Subcutaneous abdominal adipose tissue (tissue), 5 donors: ENCODE data around the gene PCBP3.
"Not testable (repeated sequence)": the region's sequence is repeated elsewhere in the genome, so short reads cannot be mapped to it uniquely, and the experiment has no call there.

Source experiments
- H3K27ac ChIP-seq: one replicate; pipeline ENCODE4 v1.7.0; 2013; ENCODE audit warnings: low read depth, mild to moderate bottlenecking, inconsistent platforms, low read length, moderate library complexity
- H3K27me3 ChIP-seq, 5 donors: one replicate each; pipeline ENCODE4 v1.7.0; 2013; ENCODE audit warnings: low read length in 5 of 5, inconsistent platforms in 1 of 5; ENCODE audit not compliant: control insufficient read depth in 5 of 5, insufficient read depth in 4 of 5
- H3K36me3 ChIP-seq, 5 donors: one replicate each; pipeline ENCODE4 v1.7.0; 2013; ENCODE audit warnings: low read length in 5 of 5; ENCODE audit not compliant: control insufficient read depth in 5 of 5, insufficient read depth in 5 of 5
- H3K4me1 ChIP-seq, 5 donors: one replicate each; pipeline ENCODE4 v1.7.0; 2013; ENCODE audit warnings: low read length in 5 of 5, mild to moderate bottlenecking in 3 of 5, moderate library complexity in 1 of 5; ENCODE audit not compliant: control insufficient read depth in 5 of 5, insufficient read depth in 5 of 5
- H3K4me3 ChIP-seq, 5 donors: one replicate each; pipeline ENCODE4 v1.7.0; 2013; ENCODE audit warnings: low read length in 5 of 5, low read depth in 1 of 5
- H3K9ac ChIP-seq, 5 donors: one replicate each; pipeline ENCODE4 v1.7.0; 2013; ENCODE audit warnings: low read length in 5 of 5, mild to moderate bottlenecking in 4 of 5, moderate library complexity in 3 of 5
- H3K9me3 ChIP-seq, 5 donors: one replicate each; pipeline ENCODE4 v1.7.0; 2013; ENCODE audit warnings: low read length in 5 of 5; ENCODE audit not compliant: control insufficient read depth in 5 of 5
- donor health status: healthy.
- donor health status: healthy.
- donor health status: healthy.
- donor health status: healthy.
- donor health status: healthy.

The PCBP3 gene

DNA sequence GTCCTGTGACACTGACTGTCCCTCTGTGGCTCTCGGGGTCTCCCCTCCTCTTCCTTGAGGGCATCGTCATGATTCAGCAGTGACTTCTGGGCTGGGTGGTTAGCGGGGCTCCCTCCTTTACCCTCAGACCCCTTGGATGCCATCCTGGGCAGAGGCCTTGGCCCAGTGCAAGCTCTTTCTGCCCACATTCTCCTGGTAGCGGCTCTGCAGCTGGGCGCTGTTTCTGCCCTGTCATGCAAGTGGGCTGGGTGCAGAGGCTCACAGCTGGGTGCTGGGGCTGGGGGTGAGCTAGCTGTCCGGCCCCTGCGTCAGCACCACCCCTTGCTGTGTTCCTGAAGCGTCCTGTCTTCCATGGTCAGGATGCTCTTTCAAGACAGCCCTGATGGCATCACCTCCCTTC lies 158.5 kb downstream of the PCBP3 start:
- peaks cover 0 to 3% (median 0%) of the 10 kb centered on the region in 5 donors for H3K36me3 ChIP-seq
- H3K4me3 ChIP-seq, result no peak overlapping the region
- H3K27ac ChIP-seq, result no peak overlapping the region
- H3K27me3 ChIP-seq, result no peaks in the 10 kb centered on the region
- no peak overlapping the region for H3K9ac ChIP-seq
- H3K4me1 ChIP-seq, result peaks cover 0 to 2% (median 0%) of the 10 kb centered on the region in 5 donors
- no peaks in the 10 kb centered on the region for H3K9me3 ChIP-seq

DNA sequence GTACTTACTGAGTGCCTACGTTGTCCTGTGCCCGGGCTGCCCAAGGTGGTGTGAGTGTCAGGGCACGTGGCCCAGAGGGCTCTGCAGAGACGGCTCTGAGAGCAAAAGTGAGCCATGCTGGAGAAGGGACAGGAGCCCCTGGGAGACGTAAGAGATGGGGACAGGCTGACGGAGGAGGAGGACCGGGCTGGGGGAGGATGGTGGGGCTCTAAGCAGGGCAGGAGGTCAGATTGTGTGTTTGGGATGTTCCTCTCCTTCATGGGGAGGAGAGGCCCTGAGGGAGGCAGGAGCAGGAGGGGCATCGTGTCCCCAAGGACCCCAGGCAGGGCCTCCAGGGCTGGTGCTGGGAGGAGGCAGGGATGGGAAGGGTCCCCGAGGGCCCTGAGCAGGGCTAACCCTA lies 158.9 kb downstream of the PCBP3 start:
- Histone ChIP-seq H3K4me1 (peaks cover 0 to 2% (median 0%) of the 10 kb centered on the region in 5 donors), H3K27me3 (no peaks in the 10 kb centered on the region), H3K9me3 (no peaks in the 10 kb centered on the region), H3K4me3 (no peak overlapping the region), H3K36me3 (peaks cover 0 to 3% (median 0%) of the 10 kb centered on the region in 5 donors), H3K27ac (no peak overlapping the region), H3K9ac (no peak overlapping the region)

GRCh38 chr21:45802956-45803617 lies 159.6 kb downstream of the PCBP3 start:
- Histone ChIP-seq H3K4me1 (peaks cover 0 to 2% (median 0%) of the 10 kb centered on the region in 5 donors), H3K36me3 (peaks cover 0 to 3% (median 0%) of the 10 kb centered on the region in 5 donors)

GRCh38 chr21:45803618-45804340 lies 160.3 kb downstream of the PCBP3 start:
- H3K9ac ChIP-seq, result no peak overlapping the region
- H3K27ac ChIP-seq, result no peak overlapping the region
- H3K4me3 ChIP-seq, result no peak overlapping the region
- peaks cover 0 to 2% (median 0%) of the 10 kb centered on the region in 5 donors for H3K4me1 ChIP-seq
- no peaks in the 10 kb centered on the region for H3K27me3 ChIP-seq
- H3K36me3 ChIP-seq, result peaks cover 0 to 3% (median 0%) of the 10 kb centered on the region in 5 donors
- no peaks in the 10 kb centered on the region for H3K9me3 ChIP-seq

More at GRCh38 chr21:45802956-45803617, 159.6 kb downstream of the PCBP3 start:
- Histone ChIP-seq H3K9me3 (no peaks in the 10 kb centered on the region), H3K27ac (no peak overlapping the region), H3K27me3 (no peaks in the 10 kb centered on the region), H3K4me3 (no peak overlapping the region), H3K9ac (no peak overlapping the region)

DNA sequence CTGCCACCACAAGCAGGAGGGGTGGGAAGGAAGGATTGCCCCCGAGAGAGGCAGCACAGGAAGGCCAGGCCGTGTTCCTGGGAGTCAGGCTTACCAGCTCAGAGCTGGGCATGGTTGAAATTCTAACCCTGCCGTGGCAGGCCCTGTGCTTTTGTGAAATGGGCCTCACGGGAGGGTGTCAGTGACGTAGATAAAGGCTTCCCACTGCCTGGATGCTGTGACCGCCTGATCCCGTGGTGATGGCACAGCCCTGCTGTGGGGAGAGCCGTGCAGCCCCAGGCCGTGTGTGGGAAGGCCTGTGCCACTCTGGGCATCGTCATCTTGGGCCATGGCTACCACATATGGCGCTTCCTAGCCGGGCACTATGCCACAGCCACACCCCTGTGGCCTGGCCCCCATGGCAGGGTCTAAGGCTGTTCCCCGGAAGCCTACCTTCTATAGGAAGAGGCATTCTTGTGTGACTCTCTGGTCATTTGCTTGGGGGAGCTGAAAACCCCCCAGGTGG lies 161.3 kb downstream of the PCBP3 start:
- H3K9me3 ChIP-seq, result no peaks in the 10 kb centered on the region
- no peak overlapping the region for H3K27ac ChIP-seq
- peaks cover 0 to 3% (median 0%) of the 10 kb centered on the region in 5 donors for H3K36me3 ChIP-seq
- H3K4me3 ChIP-seq, result no peak overlapping the region
- peaks cover 0 to 2% (median 0%) of the 10 kb centered on the region in 5 donors for H3K4me1 ChIP-seq
- H3K9ac ChIP-seq, result no peak overlapping the region
- no peaks in the 10 kb centered on the region for H3K27me3 ChIP-seq

GRCh38 chr21:45805321-45805720 lies 161.8 kb downstream of the PCBP3 start:
- H3K36me3 ChIP-seq, result peaks cover 0 to 3% (median 0%) of the 10 kb centered on the region in 5 donors
- H3K27me3 ChIP-seq, result no peaks in the 10 kb centered on the region
- H3K9ac ChIP-seq, result no peak overlapping the region
- peaks cover 0 to 2% (median 0%) of the 10 kb centered on the region in 5 donors for H3K4me1 ChIP-seq
- no peak overlapping the region for H3K27ac ChIP-seq
- no peaks in the 10 kb centered on the region for H3K9me3 ChIP-seq
- no peak overlapping the region for H3K4me3 ChIP-seq

DNA sequence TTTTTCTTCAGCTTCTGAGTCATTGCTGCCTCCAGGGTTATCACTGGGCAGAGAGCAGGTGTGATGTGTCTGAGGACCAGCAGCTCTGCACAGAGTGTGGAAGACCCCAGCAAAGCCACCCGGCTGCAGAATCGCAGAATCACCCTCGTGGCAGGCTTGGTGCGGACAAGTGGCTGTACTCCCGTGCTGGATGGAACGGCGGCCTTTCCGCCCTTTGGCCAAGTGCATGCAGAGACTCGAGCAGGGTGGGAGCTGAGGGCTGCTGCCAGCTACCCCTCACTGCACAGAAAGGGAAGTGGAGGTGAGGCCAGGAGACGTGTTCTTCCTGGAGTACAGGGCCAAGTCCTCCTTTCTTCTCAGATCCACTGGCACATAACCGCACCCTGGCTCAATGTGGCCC lies 162.5 kb downstream of the PCBP3 start:
- Histone ChIP-seq H3K4me1 (no peaks in the 10 kb centered on the region), H3K4me3 (no peak overlapping the region), H3K9ac (no peak overlapping the region), H3K36me3 (peaks cover 0 to 3% (median 0%) of the 10 kb centered on the region in 5 donors), H3K27me3 (no peaks in the 10 kb centered on the region), H3K9me3 (no peaks in the 10 kb centered on the region), H3K27ac (no peak overlapping the region)

DNA sequence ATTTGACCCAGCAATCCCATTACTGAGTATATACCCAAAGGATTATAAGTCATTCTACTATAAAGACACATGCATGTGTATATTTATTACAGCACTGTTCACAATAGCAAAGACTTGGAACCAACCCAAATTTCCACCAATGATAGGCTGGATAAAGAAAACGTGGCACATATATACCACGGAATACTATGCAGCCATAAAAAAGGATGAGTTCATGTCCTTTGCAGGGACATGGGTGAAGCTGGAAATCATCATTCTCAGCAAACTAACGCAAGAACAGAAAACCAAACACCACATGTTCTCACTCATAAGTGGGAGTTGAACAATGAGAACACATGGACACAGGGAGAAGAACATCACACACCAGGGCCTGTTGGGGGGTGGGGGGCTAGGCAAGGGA lies 165.1 kb downstream of the PCBP3 start:
- H3K27ac ChIP-seq, H3K27me3 ChIP-seq, H3K9ac ChIP-seq, H3K4me3 ChIP-seq, H3K9me3 ChIP-seq, H3K36me3 ChIP-seq, H3K4me1 ChIP-seq: not testable (repeated sequence)

GRCh38 chr21:45809421-45809820 lies 165.9 kb downstream of the PCBP3 start:
- H3K4me1 ChIP-seq, result no peaks in the 10 kb centered on the region
- H3K9me3 ChIP-seq, result no peaks in the 10 kb centered on the region
- H3K36me3 ChIP-seq, result peaks cover 0 to 3% (median 0%) of the 10 kb centered on the region in 5 donors
- H3K4me3 ChIP-seq, result no peak overlapping the region
- no peak overlapping the region for H3K9ac ChIP-seq
- no peak overlapping the region for H3K27ac ChIP-seq
- H3K27me3 ChIP-seq, result no peaks in the 10 kb centered on the region

DNA sequence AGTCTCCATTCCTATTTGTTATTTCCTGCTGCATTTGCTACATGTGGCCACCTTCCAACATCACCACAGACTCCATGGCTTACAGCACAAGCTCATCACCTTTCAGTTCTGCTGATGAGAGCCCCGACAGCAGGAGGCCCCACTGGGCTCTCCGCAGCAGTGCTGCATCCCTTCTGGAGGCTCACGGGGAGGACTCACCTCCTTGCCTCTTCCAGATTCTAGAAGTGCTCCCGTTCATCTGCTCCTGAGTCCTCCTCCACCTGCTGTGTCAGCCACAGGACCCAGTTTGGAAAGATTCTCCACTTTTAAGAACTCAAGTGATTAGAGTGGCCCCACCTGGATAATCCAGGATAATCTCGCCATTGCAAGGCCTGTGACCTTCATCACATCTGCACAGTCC lies 167.6 kb downstream of the PCBP3 start:
- Histone ChIP-seq H3K4me1 (no peaks in the 10 kb centered on the region), H3K9ac (no peak overlapping the region), H3K9me3 (no peaks in the 10 kb centered on the region), H3K36me3 (peaks cover 0 to 1% (median 0%) of the 10 kb centered on the region in 5 donors), H3K27ac (no peak overlapping the region), H3K4me3 (no peak overlapping the region), H3K27me3 (no peaks in the 10 kb centered on the region)
